HepG2 (cell line): Measurements from ENCODE around the gene PSMB3. TPM values are rescaled to one million over a fixed set of nuclear protein-coding genes. Genes with fewer than 3 reads are reported as not detected.

ENCODE experiments used
- EZH2 ChIP-seq: conservative IDR thresholded peaks from 2 replicates; pipeline ENCODE4 v1.6.1; 2012; ENCODE audit warnings: mild to moderate bottlenecking, low read depth, low read length, moderate library complexity
- FOSL1 ChIP-seq: sonication (generic); formaldehyde crosslinking; IDR thresholded peaks from 2 replicates; pipeline ENCODE4 v1.9.0; 2021; ENCODE audit warnings: missing genetic modification reagents, borderline replicate concordance
- GZF1 ChIP-seq: sonication (generic); formaldehyde crosslinking; IDR thresholded peaks from 2 replicates; pipeline ENCODE4 v1.5.1; 2020; ENCODE audit warnings: mild to moderate bottlenecking, missing genetic modification reagents
- HMGA1 ChIP-seq: sonication (generic); formaldehyde crosslinking; conservative IDR thresholded peaks from 2 replicates; pipeline ENCODE4 v1.4.0; 2020; ENCODE audit warnings: missing genetic modification reagents
- HOXA5 ChIP-seq: sonication (generic); formaldehyde crosslinking; IDR thresholded peaks from 2 replicates; pipeline ENCODE4 v1.4.0; 2020; ENCODE audit warnings: missing genetic modification reagents
- JUND ChIP-seq: sonication (generic); formaldehyde crosslinking; IDR thresholded peaks from 2 replicates; pipeline ENCODE4 v1.8.0; 2022; ENCODE audit warnings: mild to moderate bottlenecking, missing genetic modification reagents
- PLRG1 ChIP-seq: fragments of 450-650 bp; conservative IDR thresholded peaks from 2 replicates; pipeline ENCODE4 v1.6.1; 2016
- SAP130 ChIP-seq: IDR thresholded peaks from 2 replicates; pipeline ENCODE4 v1.6.1; 2016; ENCODE audit warnings: low read depth
- SMAD3 ChIP-seq: sonication (generic); formaldehyde crosslinking; IDR thresholded peaks from 2 replicates; pipeline ENCODE4 v1.4.0; 2020; ENCODE audit warnings: missing genetic modification reagents
- ZNF10 ChIP-seq: sonication (generic); formaldehyde crosslinking; IDR thresholded peaks from 2 replicates; pipeline ENCODE4 v1.4.0; 2020; ENCODE audit warnings: mild to moderate bottlenecking, low read depth, missing genetic modification reagents, borderline replicate concordance
- ZSCAN12 ChIP-seq: sonication (generic); formaldehyde crosslinking; IDR thresholded peaks from 2 replicates; pipeline ENCODE4 v1.9.0; 2021; ENCODE audit warnings: mild to moderate bottlenecking, missing genetic modification reagents
- polyA plus RNA-seq, 8 experiments: library from polyadenylated mRNA; depleted of rRNA in 3 of 8; stranded (reverse) in 7 of 8; unstranded in 1 of 8; fragments of >200 nt; fragmentation: Illumina TruSeq in 4 of 8; extraction: Trizol in 4 of 8; gene quantifications; 2 replicates each; pipeline versions ENCODE4 v1.2.1 to v1.2.3, GENCODE V29; 2011 to 2016; ENCODE audit warnings: low read depth in 4 of 8, missing spikeins in 1 of 8, mixed read lengths in 1 of 8; ENCODE audit not compliant: insufficient read depth in 1 of 8
- total RNA-seq, 5 experiments: library from RNA; depleted of rRNA; stranded (reverse); fragments of >200 nt; fragmentation: Illumina TruSeq; extraction: Trizol; gene quantifications; 2 replicates each; pipeline ENCODE4 v1.2.3, GENCODE V29; 2016; ENCODE audit warnings: low read depth in 1 of 5
- TF ChIP-seq, protein P1 (sequence below): sonication (generic); formaldehyde crosslinking; IDR thresholded peaks from 2 replicates; pipeline ENCODE4 v1.4.0; 2020; ENCODE audit warnings: low read depth, missing genetic modification reagents
- TF ChIP-seq, protein P2 (sequence below): sonication (generic); formaldehyde crosslinking; IDR thresholded peaks from 2 replicates; pipeline ENCODE4 v1.8.1; 2023; ENCODE audit warnings: mild to moderate bottlenecking, missing genetic modification reagents
- TF ChIP-seq, protein P3 (sequence below): sonication (generic); formaldehyde crosslinking; IDR thresholded peaks from one replicate; pipeline ENCODE4 v1.5.1; 2020; ENCODE audit warnings: mild to moderate bottlenecking, missing genetic modification reagents; ENCODE audit errors: not compliant biosample characterization
- TF ChIP-seq, protein P4 (sequence below): sonication (generic); formaldehyde crosslinking; IDR thresholded peaks from 2 replicates; pipeline ENCODE4 v1.5.1; 2020; ENCODE audit warnings: missing genetic modification reagents, mild to moderate bottlenecking, borderline replicate concordance

The PSMB3 gene
- total and polyA plus RNA-seq, 2 of the 13 experiments (the other 11 are each of a cell fraction or from before 2014, with no cell fraction given): 366 to 517 TPM

DNA sequence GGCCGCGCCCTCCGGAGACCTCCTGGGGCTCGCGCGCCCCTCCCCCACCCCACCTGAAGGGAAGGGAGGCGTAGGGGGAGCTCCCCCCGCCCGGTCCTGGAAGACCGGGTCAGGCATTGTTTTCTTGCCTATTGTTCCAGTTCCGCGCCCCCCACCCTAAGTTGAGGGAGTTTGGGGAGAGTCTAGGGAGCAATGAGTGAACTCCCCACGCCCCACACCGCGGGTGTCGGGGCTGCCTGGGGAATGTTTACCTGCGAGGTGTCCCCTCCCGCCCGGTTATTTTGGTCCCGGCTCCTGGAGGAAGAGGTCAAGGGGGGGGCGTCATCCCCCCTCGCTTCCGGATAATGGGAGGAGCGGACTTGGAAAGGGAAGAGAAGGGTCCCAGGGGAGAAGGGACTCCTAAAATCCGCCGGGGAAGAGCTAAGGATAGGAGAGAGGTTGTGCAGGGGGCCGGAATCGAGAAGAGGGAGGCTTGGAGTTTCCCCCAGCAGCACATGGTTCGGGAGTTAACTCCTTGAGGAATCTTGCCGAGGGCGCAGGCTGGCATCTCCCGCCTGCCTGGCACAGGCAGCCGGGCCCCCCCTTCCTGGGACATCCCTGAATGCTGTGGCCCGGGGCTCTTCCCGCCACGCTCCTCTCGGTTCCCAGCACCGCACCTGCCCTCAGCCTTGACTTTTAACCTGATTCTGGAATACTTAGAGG, 46.6 kb upstream of the PSMB3 start (continued):
- TF ChIP-seq HMGA1 (CRISPR knock-in tag) (no peak), JUND (CRISPR knock-in tag) (no peak), GZF1 (CRISPR knock-in tag) (no peak), ZSCAN12 (CRISPR knock-in tag) (no peak), SMAD3 (CRISPR knock-in tag) (no peak), SAP130 (CRISPR knock-in tag) (peak; percentile 66), FOSL1 (CRISPR knock-in tag) (no peak), HOXA5 (CRISPR knock-in tag) (0 out of 2 replicates have a peak, but pooled peaks have one; percentile 28), ZNF10 (no peak), PLRG1 (no peak), EZH2 (no peak)
- TF ChIP-seq, protein P1, sequence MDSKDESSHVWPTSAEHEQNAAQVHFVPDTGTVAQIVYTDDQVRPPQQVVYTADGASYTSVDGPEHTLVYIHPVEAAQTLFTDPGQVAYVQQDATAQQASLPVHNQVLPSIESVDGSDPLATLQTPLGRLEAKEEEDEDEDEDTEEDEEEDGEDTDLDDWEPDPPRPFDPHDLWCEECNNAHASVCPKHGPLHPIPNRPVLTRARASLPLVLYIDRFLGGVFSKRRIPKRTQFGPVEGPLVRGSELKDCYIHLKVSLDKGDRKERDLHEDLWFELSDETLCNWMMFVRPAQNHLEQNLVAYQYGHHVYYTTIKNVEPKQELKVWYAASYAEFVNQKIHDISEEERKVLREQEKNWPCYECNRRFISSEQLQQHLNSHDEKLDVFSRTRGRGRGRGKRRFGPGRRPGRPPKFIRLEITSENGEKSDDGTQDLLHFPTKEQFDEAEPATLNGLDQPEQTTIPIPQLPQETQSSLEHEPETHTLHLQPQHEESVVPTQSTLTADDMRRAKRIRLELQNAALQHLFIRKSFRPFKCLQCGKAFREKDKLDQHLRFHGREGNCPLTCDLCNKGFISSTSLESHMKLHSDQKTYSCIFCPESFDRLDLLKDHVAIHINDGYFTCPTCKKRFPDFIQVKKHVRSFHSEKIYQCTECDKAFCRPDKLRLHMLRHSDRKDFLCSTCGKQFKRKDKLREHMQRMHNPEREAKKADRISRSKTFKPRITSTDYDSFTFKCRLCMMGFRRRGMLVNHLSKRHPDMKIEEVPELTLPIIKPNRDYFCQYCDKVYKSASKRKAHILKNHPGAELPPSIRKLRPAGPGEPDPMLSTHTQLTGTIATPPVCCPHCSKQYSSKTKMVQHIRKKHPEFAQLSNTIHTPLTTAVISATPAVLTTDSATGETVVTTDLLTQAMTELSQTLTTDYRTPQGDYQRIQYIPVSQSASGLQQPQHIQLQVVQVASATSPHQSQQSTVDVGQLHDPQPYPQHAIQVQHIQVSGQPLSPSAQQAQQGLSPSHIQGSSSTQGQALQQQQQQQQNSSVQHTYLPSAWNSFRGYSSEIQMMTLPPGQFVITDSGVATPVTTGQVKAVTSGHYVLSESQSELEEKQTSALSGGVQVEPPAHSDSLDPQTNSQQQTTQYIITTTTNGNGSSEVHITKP (CRISPR knock-in tag): peak; percentile 92
- TF ChIP-seq, protein P2, sequence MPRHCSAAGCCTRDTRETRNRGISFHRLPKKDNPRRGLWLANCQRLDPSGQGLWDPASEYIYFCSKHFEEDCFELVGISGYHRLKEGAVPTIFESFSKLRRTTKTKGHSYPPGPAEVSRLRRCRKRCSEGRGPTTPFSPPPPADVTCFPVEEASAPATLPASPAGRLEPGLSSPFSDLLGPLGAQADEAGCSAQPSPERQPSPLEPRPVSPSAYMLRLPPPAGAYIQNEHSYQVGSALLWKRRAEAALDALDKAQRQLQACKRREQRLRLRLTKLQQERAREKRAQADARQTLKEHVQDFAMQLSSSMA (CRISPR knock-in tag): 0 out of 2 replicates have a peak, but pooled peaks have one; percentile 21
- TF ChIP-seq, protein P3, sequence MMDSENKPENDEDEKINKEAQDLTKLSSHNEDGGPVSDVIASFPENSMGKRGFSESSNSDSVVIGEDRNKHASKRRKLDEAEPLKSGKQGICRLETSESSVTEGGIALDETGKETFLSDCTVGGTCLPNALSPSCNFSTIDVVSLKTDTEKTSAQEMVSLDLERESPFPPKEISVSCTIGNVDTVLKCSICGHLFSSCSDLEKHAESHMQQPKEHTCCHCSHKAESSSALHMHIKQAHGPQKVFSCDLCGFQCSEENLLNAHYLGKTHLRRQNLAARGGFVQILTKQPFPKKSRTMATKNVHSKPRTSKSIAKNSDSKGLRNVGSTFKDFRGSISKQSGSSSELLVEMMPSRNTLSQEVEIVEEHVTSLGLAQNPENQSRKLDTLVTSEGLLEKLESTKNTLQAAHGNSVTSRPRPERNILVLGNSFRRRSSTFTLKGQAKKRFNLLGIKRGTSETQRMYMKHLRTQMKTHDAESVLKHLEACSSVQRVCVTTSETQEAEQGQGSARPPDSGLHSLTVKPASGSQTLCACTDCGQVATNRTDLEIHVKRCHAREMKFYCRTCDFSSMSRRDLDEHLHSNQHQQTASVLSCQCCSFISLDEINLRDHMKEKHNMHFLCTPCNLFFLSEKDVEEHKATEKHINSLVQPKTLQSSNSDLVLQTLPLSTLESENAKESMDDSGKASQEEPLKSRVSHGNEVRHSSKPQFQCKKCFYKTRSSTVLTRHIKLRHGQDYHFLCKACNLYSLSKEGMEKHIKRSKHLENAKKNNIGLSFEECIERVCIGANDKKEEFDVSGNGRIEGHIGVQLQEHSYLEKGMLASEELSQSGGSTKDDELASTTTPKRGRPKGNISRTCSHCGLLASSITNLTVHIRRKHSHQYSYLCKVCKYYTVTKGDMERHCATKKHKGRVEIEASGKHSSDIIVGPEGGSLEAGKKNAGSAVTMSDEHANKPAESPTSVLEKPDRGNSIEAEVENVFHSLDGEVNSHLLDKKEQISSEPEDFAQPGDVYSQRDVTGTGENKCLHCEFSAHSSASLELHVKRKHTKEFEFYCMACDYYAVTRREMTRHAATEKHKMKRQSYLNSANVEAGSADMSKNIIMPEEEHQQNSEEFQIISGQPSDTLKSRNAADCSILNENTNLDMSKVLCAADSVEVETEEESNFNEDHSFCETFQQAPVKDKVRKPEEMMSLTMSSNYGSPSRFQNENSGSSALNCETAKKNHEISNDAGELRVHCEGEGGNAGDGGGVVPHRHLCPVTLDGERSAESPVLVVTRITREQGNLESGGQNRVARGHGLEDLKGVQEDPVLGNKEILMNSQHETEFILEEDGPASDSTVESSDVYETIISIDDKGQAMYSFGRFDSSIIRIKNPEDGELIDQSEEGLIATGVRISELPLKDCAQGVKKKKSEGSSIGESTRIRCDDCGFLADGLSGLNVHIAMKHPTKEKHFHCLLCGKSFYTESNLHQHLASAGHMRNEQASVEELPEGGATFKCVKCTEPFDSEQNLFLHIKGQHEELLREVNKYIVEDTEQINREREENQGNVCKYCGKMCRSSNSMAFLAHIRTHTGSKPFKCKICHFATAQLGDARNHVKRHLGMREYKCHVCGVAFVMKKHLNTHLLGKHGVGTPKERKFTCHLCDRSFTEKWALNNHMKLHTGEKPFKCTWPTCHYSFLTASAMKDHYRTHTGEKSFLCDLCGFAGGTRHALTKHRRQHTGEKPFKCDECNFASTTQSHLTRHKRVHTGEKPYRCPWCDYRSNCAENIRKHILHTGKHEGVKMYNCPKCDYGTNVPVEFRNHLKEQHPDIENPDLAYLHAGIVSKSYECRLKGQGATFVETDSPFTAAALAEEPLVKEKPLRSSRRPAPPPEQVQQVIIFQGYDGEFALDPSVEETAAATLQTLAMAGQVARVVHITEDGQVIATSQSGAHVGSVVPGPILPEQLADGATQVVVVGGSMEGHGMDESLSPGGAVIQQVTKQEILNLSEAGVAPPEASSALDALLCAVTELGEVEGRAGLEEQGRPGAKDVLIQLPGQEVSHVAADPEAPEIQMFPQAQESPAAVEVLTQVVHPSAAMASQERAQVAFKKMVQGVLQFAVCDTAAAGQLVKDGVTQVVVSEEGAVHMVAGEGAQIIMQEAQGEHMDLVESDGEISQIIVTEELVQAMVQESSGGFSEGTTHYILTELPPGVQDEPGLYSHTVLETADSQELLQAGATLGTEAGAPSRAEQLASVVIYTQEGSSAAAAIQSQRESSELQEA (CRISPR knock-in tag): no peak
- TF ChIP-seq, protein P4, sequence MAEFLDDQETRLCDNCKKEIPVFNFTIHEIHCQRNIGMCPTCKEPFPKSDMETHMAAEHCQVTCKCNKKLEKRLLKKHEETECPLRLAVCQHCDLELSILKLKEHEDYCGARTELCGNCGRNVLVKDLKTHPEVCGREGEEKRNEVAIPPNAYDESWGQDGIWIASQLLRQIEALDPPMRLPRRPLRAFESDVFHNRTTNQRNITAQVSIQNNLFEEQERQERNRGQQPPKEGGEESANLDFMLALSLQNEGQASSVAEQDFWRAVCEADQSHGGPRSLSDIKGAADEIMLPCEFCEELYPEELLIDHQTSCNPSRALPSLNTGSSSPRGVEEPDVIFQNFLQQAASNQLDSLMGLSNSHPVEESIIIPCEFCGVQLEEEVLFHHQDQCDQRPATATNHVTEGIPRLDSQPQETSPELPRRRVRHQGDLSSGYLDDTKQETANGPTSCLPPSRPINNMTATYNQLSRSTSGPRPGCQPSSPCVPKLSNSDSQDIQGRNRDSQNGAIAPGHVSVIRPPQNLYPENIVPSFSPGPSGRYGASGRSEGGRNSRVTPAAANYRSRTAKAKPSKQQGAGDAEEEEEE: no peak
